ENCODE data around the gene DYNLT5.

DYNLT5 gene

GRCh38 chr1:66769512-66770229 lies 17.4 kb downstream of the DYNLT5 start:
- in situ Hi-C loops (cut with MboI; ENCODE audit: low sequenced_read_pairs, unreplicated experiment), result loop anchor here (10.0 to 25.0 kb wide), 2 partner anchors 375 to 718 kb away; no protein-coding TSS in a partner anchor
- no peak for TF ChIP-seq CTCF (IDR thresholded peaks at IDR 0.05; ENCODE audit: borderline replicate concordance, control extremely low read depth, extremely low read depth, insufficient read depth, missing control alignments)
- DNase-seq (ENCODE audit: low spot score), result no peak

GRCh38 chr1:66770240-66770639 lies 18.0 kb downstream of the DYNLT5 start:
- in situ Hi-C loops (cut with MboI; ENCODE audit: low sequenced_read_pairs, unreplicated experiment), result loop anchor here (10.0 to 25.0 kb wide), 2 partner anchors 375 to 717 kb away; no protein-coding TSS in a partner anchor
- no peak for TF ChIP-seq CTCF (IDR thresholded peaks at IDR 0.05; ENCODE audit: borderline replicate concordance, control extremely low read depth, extremely low read depth, insufficient read depth, missing control alignments)
- DNase-seq (ENCODE audit: low spot score), result no peak

GRCh38 chr1:66770694-66771093 lies 18.4 kb downstream of the DYNLT5 start:
- no peak for TF ChIP-seq CTCF (IDR thresholded peaks at IDR 0.05; ENCODE audit: borderline replicate concordance, control extremely low read depth, extremely low read depth, insufficient read depth, missing control alignments)
- in situ Hi-C loops (cut with MboI; ENCODE audit: low sequenced_read_pairs, unreplicated experiment), result loop anchor here (10.0 to 25.0 kb wide), 2 partner anchors 374 to 717 kb away; no protein-coding TSS in a partner anchor
- DNase-seq (ENCODE audit: low spot score), result no peak

GRCh38 chr1:66773227-66773626 lies 21.0 kb downstream of the DYNLT5 start:
- in situ Hi-C loops (cut with MboI; ENCODE audit: low sequenced_read_pairs, unreplicated experiment), result loop anchor here (10.0 to 25.0 kb wide), 2 partner anchors 372 to 714 kb away; no protein-coding TSS in a partner anchor
- DNase-seq (ENCODE audit: low spot score), result no peak
- no peak for TF ChIP-seq CTCF (IDR thresholded peaks at IDR 0.05; ENCODE audit: borderline replicate concordance, control extremely low read depth, extremely low read depth, insufficient read depth, missing control alignments)

GRCh38 chr1:66774438-66774837 lies 22.2 kb downstream of the DYNLT5 start:
- DNase-seq (ENCODE audit: low spot score), result no peak
- no peak for TF ChIP-seq CTCF (IDR thresholded peaks at IDR 0.05; ENCODE audit: borderline replicate concordance, control extremely low read depth, extremely low read depth, insufficient read depth, missing control alignments)
- in situ Hi-C loops (cut with MboI; ENCODE audit: low sequenced_read_pairs, unreplicated experiment), result loop anchor here (10.0 to 25.0 kb wide), 2 partner anchors 370 to 713 kb away; no protein-coding TSS in a partner anchor

GRCh38 chr1:66775646-66776045 lies 23.4 kb downstream of the DYNLT5 start:
- DNase-seq (ENCODE audit: low spot score), result no peak
- no peak for TF ChIP-seq CTCF (IDR thresholded peaks at IDR 0.05; ENCODE audit: borderline replicate concordance, control extremely low read depth, extremely low read depth, insufficient read depth, missing control alignments)
- in situ Hi-C loops (cut with MboI; ENCODE audit: low sequenced_read_pairs, unreplicated experiment), result loop anchor here (10.0 kb wide), 1 partner anchor 369 kb away; no protein-coding TSS in a partner anchor

Data from GM13976 (cell line).